SK-N-MC (cell line): ENCODE measurements around the gene SYT5.

Experiments
- EZH2 ChIP-seq: fragments of 200-600 bp; sonication (generic); IDR thresholded peaks from one replicate; pipeline ENCODE4 v1.6.1; 2017; ENCODE audit warnings: antibody characterized with exemption
- FOXP2 ChIP-seq: optimal IDR thresholded peaks from 2 replicates; pipeline ENCODE3; 2011; ENCODE audit warnings: mild to moderate bottlenecking, moderate library complexity; ENCODE audit not compliant: insufficient read depth; ENCODE audit errors: extremely low read length, control extremely low read depth
- POLR2AphosphoS5 ChIP-seq: IDR thresholded peaks from 2 replicates; pipeline ENCODE4 v1.6.1; 2012; ENCODE audit warnings: mild to moderate bottlenecking, low read depth, low read length, borderline replicate concordance

DNA sequence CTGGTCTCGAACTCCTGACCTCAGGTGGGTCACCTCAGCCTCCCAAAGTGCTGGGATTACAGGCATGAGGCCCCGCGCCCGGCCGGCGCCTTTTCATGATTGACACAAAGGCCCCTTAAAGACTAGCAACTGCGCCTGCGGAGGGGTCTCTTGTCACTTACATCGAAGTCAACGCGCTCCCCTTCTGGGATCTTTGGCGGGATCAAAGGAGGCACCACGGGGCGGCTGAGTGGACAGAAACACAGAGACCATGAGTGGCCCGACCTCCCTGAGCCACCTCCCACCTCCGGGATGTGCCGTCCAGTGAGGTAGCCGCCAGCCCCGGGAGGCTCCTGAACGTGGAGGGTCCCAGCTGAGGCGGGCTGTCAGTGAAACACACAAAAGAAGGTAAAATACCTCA is 38.4 kb downstream of the SYT5 start:
- TF ChIP-seq POLR2AphosphoS5, result no peak
- TF ChIP-seq EZH2, result no peak
- no peak for TF ChIP-seq FOXP2
